Endodermal cell (in vitro differentiated cells): ENCODE results near the gene TEDDM1. TPM values are rescaled to one million over a fixed set of nuclear protein-coding genes. Genes with fewer than 3 reads are reported as not detected.

Experiments
- DNase-seq: peaks from one replicate; pipeline ENCODE4 v3.0.0-alpha.2; 2017
- H3K27ac ChIP-seq: 2 replicates; pipeline ENCODE4 v1.5.1; 2013; ENCODE audit warnings: mild to moderate bottlenecking, low read depth, low read length, moderate library complexity
- H3K27me3 ChIP-seq: 2 replicates; pipeline ENCODE4 v1.6.1; 2013; ENCODE audit warnings: mild to moderate bottlenecking, low read length, moderate library complexity; ENCODE audit not compliant: insufficient read depth, control insufficient read depth, poor library complexity, severe bottlenecking
- H3K36me3 ChIP-seq: 2 replicates; pipeline ENCODE4 v1.7.0; 2013; ENCODE audit warnings: mild to moderate bottlenecking, low read length, moderate library complexity; ENCODE audit not compliant: control insufficient read depth, insufficient read depth
- H3K4me1 ChIP-seq: one replicate; pipeline ENCODE4 v1.7.0; 2013; ENCODE audit warnings: low read length; ENCODE audit not compliant: control insufficient read depth, insufficient read depth
- H3K4me3 ChIP-seq: 2 replicates; pipeline ENCODE4 v1.5.1; 2013; ENCODE audit warnings: mild to moderate bottlenecking, low read length, moderate library complexity
- H3K9ac ChIP-seq: 2 replicates; pipeline ENCODE4 v1.6.1; 2013; ENCODE audit warnings: mild to moderate bottlenecking, low read length, moderate library complexity; ENCODE audit not compliant: poor library complexity, severe bottlenecking; ENCODE audit errors: extremely low read depth
- H3K9me3 ChIP-seq: 2 replicates; pipeline ENCODE4 v1.6.1; 2013; ENCODE audit warnings: mild to moderate bottlenecking, low read length, moderate library complexity; ENCODE audit not compliant: control insufficient read depth
- H3K27ac Mint-ChIP-seq: 2 replicates; pipeline ENCODE4 v1.8.0; 2020; ENCODE audit warnings: mixed read lengths
- H3K27me3 Mint-ChIP-seq: 2 replicates; pipeline ENCODE4 v1.8.0; 2021; ENCODE audit warnings: mild to moderate bottlenecking, mixed read lengths; ENCODE audit not compliant: insufficient read depth
- H3K36me3 Mint-ChIP-seq: 2 replicates; pipeline ENCODE4 v1.8.0; 2020; ENCODE audit warnings: low read depth, mixed read lengths
- H3K4me1 Mint-ChIP-seq: 2 replicates; pipeline ENCODE4 v1.8.0; 2020; ENCODE audit warnings: mixed read lengths
- H3K4me3 Mint-ChIP-seq: 2 replicates; pipeline ENCODE4 v1.8.0; 2020; ENCODE audit warnings: mild to moderate bottlenecking, moderate library complexity, mixed read lengths
- H3K9me3 Mint-ChIP-seq: 2 replicates; pipeline ENCODE4 v1.8.0; 2020; ENCODE audit warnings: mild to moderate bottlenecking, mixed read lengths
- WGBS, 2 experiments: methylation state at CpG; one replicate each; pipeline versions ENCODE4 v1.1.5 to v1.1.7; 2013; ENCODE audit warnings: missing lambda C conversion rate in 2 of 2, mixed read lengths in 1 of 2; ENCODE audit not compliant: insufficient coverage in 1 of 2, insufficient read length in 1 of 2; 5-methylcytosine and 5-hydroxymethylcytosine counted together
- total RNA-seq, 2 donors: library from RNA; stranded (reverse); fragmentation: NEBNext Ultra II Directional in 1 of 2; extraction: Animal tissue kit (Norgen Biotek cat#: 25700) in 1 of 2; gene quantifications; 2 replicates in 1 of 2; 3 replicates in 1 of 2; pipeline ENCODE4 v1.2.1, GENCODE V29; 2021
- TF ChIP-seq, protein P1 (sequence below): fragments of 200-600 bp; sonication (generic); conservative IDR thresholded peaks from 2 replicates; pipeline ENCODE4 v1.5.0; 2021; ENCODE audit warnings: antibody characterized with exemption, mild to moderate bottlenecking

TEDDM1 gene
- total RNA-seq, 2 donors from 2014 or later = not detected

DNA sequence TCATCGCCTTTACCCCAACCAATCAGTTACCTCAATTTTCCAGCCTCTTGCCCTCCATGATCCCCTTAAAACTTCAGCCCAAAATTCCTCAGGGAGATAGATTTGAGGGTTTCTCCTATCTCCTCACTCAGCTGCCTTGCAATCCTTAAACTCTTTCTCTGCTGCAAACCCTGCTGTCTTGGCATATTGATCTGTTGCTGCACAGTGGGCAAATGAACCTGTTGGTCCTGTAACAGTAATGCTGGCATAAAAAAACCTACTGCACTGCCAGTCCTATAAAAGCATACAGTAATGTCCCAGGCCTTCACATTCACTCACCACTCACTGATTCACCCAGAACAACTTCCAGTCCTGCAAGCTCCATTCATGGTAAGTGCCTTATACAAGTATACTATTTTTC lies 5.1 kb upstream of the TEDDM1 start:
- TF ChIP-seq, protein P1, sequence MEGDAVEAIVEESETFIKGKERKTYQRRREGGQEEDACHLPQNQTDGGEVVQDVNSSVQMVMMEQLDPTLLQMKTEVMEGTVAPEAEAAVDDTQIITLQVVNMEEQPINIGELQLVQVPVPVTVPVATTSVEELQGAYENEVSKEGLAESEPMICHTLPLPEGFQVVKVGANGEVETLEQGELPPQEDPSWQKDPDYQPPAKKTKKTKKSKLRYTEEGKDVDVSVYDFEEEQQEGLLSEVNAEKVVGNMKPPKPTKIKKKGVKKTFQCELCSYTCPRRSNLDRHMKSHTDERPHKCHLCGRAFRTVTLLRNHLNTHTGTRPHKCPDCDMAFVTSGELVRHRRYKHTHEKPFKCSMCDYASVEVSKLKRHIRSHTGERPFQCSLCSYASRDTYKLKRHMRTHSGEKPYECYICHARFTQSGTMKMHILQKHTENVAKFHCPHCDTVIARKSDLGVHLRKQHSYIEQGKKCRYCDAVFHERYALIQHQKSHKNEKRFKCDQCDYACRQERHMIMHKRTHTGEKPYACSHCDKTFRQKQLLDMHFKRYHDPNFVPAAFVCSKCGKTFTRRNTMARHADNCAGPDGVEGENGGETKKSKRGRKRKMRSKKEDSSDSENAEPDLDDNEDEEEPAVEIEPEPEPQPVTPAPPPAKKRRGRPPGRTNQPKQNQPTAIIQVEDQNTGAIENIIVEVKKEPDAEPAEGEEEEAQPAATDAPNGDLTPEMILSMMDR = no peak
- 83 to 86% methylated on average over 1 of the region's 1 CpG for WGBS, 2 experiments
- Mint-ChIP-seq H3K4me3 (no peak overlapping the region), H3K4me1 (peaks cover 6% of the 10 kb centered on the region), H3K27me3 (no peaks in the 10 kb centered on the region), H3K27ac (no peak overlapping the region), H3K9me3 (peaks cover 8% of the 10 kb centered on the region), H3K36me3 (no peaks in the 10 kb centered on the region)
- DNase-seq = no peak
- H3K4me3 ChIP-seq = no peak overlapping the region
- H3K27ac ChIP-seq = no peak overlapping the region
- no peaks in the 10 kb centered on the region for H3K36me3 ChIP-seq
- H3K27me3 ChIP-seq = no peaks in the 10 kb centered on the region
- no peaks in the 10 kb centered on the region for H3K4me1 ChIP-seq
- H3K9me3 ChIP-seq = peaks cover 6% of the 10 kb centered on the region
- H3K9ac ChIP-seq = no peak overlapping the region

GRCh38 chr1:182404781-182405180 lies 4.3 kb upstream of the TEDDM1 start:
- 100% methylated on average over 1 of the region's 1 CpG; no CpG with 5 or more reads in 1 of the 2 experiments for WGBS, 2 experiments
- no peak for DNase-seq
- TF ChIP-seq, protein P1 = peak; percentile 62

GRCh38 chr1:182397653-182398393 lies 2.6 kb downstream of the TEDDM1 start:
- no peak overlapping the region for H3K27ac ChIP-seq
- no peaks in the 10 kb centered on the region for H3K36me3 ChIP-seq
- Mint-ChIP-seq H3K9me3 (no peaks in the 10 kb centered on the region), H3K36me3 (no peaks in the 10 kb centered on the region), H3K27ac (no peak overlapping the region), H3K27me3 (no peaks in the 10 kb centered on the region), H3K4me1 (peaks cover 27% of the 10 kb centered on the region), H3K4me3 (no peak overlapping the region)
- no peak overlapping the region for H3K9ac ChIP-seq
- no peaks in the 10 kb centered on the region for H3K27me3 ChIP-seq
- DNase-seq = no peak
- 83 to 97% methylated on average over 1 to 8 of the region's 8 CpGs for WGBS, 2 experiments
- H3K4me3 ChIP-seq = no peak overlapping the region
- peaks cover 6% of the 10 kb centered on the region for H3K4me1 ChIP-seq
- H3K9me3 ChIP-seq = no peaks in the 10 kb centered on the region
- TF ChIP-seq, protein P1 = no peak

More at GRCh38 chr1:182404781-182405180, 4.3 kb upstream of the TEDDM1 start:
- H3K4me3 Mint-ChIP-seq = no peak overlapping the region
- H3K4me1 Mint-ChIP-seq = peaks cover 6% of the 10 kb centered on the region
- H3K9ac ChIP-seq = no peak overlapping the region
- no peaks in the 10 kb centered on the region for H3K4me1 ChIP-seq
- H3K27me3 ChIP-seq = no peaks in the 10 kb centered on the region
- H3K36me3 ChIP-seq = no peaks in the 10 kb centered on the region
- H3K27ac ChIP-seq = no peak overlapping the region
- peaks cover 8% of the 10 kb centered on the region for H3K9me3 Mint-ChIP-seq
- no peak overlapping the region for H3K4me3 ChIP-seq
- no peaks in the 10 kb centered on the region for H3K27me3 Mint-ChIP-seq
- no peak overlapping the region for H3K27ac Mint-ChIP-seq
- peaks cover 6% of the 10 kb centered on the region for H3K9me3 ChIP-seq
- no peaks in the 10 kb centered on the region for H3K36me3 Mint-ChIP-seq
